Ovary (tissue), 3 donors: ENCODE results near the gene MDM2.

ENCODE experiments used
- EP300 ChIP-seq: sonication (generic); formaldehyde crosslinking; IDR thresholded peaks from one replicate; pipeline ENCODE4 v1.6.1; 2017; ENCODE audit warnings: antibody characterized with exemption
- POLR2A ChIP-seq: fragments of 450-650 bp; IDR thresholded peaks from one replicate; pipeline ENCODE4 v1.6.1; 2017; ENCODE audit warnings: antibody characterized with exemption, mild to moderate bottlenecking, moderate library complexity
- TF ChIP-seq, protein P1 (sequence below), 3 donors: fragments of 450-650 bp in 2 of 3; fragments of 200-600 bp in 1 of 3; IDR thresholded peaks; one replicate each; pipeline versions ENCODE4 v1.5.1 to v1.8.0; 2016 to 2022; ENCODE audit warnings: antibody characterized with exemption in 3 of 3, mild to moderate bottlenecking in 1 of 3
- donor health status: DM: no; HTN: no; CAD: no.

DNA sequence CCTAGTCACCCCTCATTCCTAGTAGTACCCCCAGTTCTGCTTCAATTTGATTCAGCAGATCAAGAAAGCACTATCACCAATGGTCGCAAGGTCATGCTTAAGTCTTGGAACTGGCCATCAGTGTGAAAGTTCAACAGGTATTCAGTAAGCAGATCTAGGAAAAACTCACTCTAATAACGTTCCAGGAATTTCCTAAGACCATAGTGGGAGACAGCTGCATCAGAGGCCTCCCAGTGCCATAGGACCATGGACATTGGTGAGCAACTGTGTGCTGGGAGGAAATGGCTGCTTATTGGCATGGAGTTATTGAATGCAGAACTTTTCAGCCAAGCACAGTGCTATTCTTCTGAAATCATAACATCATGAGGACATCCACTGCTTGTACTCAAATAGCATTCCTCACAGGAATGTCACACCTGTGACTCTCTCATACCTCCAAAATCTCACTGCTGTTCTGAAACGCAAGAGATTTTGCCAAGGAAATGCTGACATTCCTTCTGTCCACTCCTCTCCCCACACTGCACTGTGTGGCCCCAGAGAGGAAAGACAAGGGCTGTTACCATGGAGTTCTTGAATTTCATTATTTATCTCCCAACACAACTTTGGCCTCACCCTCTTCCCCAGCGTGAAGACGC is 30.9 kb upstream of the MDM2 start:
- TF ChIP-seq, protein P1, sequence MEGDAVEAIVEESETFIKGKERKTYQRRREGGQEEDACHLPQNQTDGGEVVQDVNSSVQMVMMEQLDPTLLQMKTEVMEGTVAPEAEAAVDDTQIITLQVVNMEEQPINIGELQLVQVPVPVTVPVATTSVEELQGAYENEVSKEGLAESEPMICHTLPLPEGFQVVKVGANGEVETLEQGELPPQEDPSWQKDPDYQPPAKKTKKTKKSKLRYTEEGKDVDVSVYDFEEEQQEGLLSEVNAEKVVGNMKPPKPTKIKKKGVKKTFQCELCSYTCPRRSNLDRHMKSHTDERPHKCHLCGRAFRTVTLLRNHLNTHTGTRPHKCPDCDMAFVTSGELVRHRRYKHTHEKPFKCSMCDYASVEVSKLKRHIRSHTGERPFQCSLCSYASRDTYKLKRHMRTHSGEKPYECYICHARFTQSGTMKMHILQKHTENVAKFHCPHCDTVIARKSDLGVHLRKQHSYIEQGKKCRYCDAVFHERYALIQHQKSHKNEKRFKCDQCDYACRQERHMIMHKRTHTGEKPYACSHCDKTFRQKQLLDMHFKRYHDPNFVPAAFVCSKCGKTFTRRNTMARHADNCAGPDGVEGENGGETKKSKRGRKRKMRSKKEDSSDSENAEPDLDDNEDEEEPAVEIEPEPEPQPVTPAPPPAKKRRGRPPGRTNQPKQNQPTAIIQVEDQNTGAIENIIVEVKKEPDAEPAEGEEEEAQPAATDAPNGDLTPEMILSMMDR (IDR thresholded peaks at IDR 0.05), result no peak
- TF ChIP-seq EP300 (no peak), POLR2A (no peak)
